Urinary bladder (tissue), 4 donors: Measurements from ENCODE around the gene G3BP2. TPM values are rescaled to one million over a fixed set of nuclear protein-coding genes. Genes with fewer than 3 reads are reported as not detected.
"Not testable (repeated sequence)": the region's sequence is repeated elsewhere in the genome, so short reads cannot be mapped to it uniquely, and the experiment has no call there.

ENCODE experiments used
- DNase-seq: peaks from one replicate; pipeline ENCODE4 v3.0.0-alpha.2; 2015; ENCODE audit errors: extremely low spot score
- H3K27ac ChIP-seq: one replicate; pipeline ENCODE4 v1.5.1; 2013; ENCODE audit warnings: low read depth, mild to moderate bottlenecking, moderate library complexity
- H3K36me3 ChIP-seq: one replicate; pipeline ENCODE4 v1.6.1; 2013; ENCODE audit warnings: mild to moderate bottlenecking, moderate library complexity; ENCODE audit not compliant: insufficient read depth
- H3K4me1 ChIP-seq: one replicate; pipeline ENCODE4 v1.6.1; 2013; ENCODE audit warnings: mild to moderate bottlenecking, moderate library complexity; ENCODE audit not compliant: insufficient read depth
- H3K4me3 ChIP-seq: one replicate; pipeline ENCODE4 v1.5.1; 2013; ENCODE audit warnings: low read depth, low read length
- WGBS: extraction: QIAGEN DNeasy Blood & Tissue Kit; methylation state at CpG from one replicate; pipeline ENCODE4 v1.1.7; 2013; 5-methylcytosine and 5-hydroxymethylcytosine counted together
- polyA plus RNA-seq: library from polyadenylated mRNA; stranded (reverse); fragments of 200-250 nt; gene quantifications from one replicate; pipeline ENCODE4 v1.2.3, GENCODE V29; 2013
- total RNA-seq: library from RNA; depleted of rRNA; stranded (reverse); fragments of >200 nt; gene quantifications from one replicate; pipeline ENCODE4 v1.2.3, GENCODE V29; 2014
- donor health status: healthy with polysubstance abuse.
- donor health status: healthy.

The G3BP2 gene
- total RNA-seq = 145 TPM
- polyA plus RNA-seq = 76.8 TPM

- DNase-seq = peak; percentile 98
- no peaks in the 10 kb centered on the region for H3K36me3 ChIP-seq
- H3K27ac ChIP-seq = peak within 1 kb of the TSS; percentile 90
- peak within 1 kb of the TSS; percentile 71 for H3K4me3 ChIP-seq
- WGBS = under 1% methylated on average over 83 of the region's 83 CpGs
- H3K4me1 ChIP-seq = no peaks in the 10 kb centered on the region
Observed at GRCh38 chr4:75673027-75673958, at the start of gene G3BP2. Gene G3BP2, minus strand, starts transcription at chr4:75673411. Its CDS starts 11,386 bp downstream, at chr4:75662025.

GRCh38 chr4:75722417-75722816 is 49.2 kb upstream of the G3BP2 start:
- no peak overlapping the region for H3K4me3 ChIP-seq
- H3K27ac ChIP-seq = no peak overlapping the region
- DNase-seq = no peak
- peaks cover 4% of the 10 kb centered on the region for H3K4me1 ChIP-seq
- no peaks in the 10 kb centered on the region for H3K36me3 ChIP-seq
- WGBS = 49% methylated on average over 3 of the region's 3 CpGs

- no peak overlapping the region for H3K27ac ChIP-seq
- H3K4me3 ChIP-seq = no peak overlapping the region
- no peaks in the 10 kb centered on the region for H3K36me3 ChIP-seq
- 92% methylated on average over 2 of the region's 2 CpGs for WGBS
- H3K4me1 ChIP-seq = no peaks in the 10 kb centered on the region
- DNase-seq = no peak
Observed at GRCh38 chr4:75718529-75718928, 45.3 kb upstream of the G3BP2 start.

- Histone ChIP-seq H3K27ac (no peak overlapping the region), H3K4me1 (no peaks in the 10 kb centered on the region), H3K4me3 (no peak overlapping the region), H3K36me3 (no peaks in the 10 kb centered on the region)
- 97% methylated on average over 1 of the region's 1 CpG for WGBS
- no peak for DNase-seq
Observed at GRCh38 chr4:75717408-75717807, 44.2 kb upstream of the G3BP2 start.

GRCh38 chr4:75716054-75716453 is 42.8 kb upstream of the G3BP2 start:
- not testable (repeated sequence) for H3K36me3 ChIP-seq, H3K4me3 ChIP-seq, DNase-seq, H3K4me1 ChIP-seq, H3K27ac ChIP-seq
- 62% methylated on average over 3 of the region's 3 CpGs for WGBS

- no peak overlapping the region for H3K4me3 ChIP-seq
- no peak overlapping the region for H3K27ac ChIP-seq
- H3K36me3 ChIP-seq = no peaks in the 10 kb centered on the region
- 42% methylated on average over 4 of the region's 4 CpGs for WGBS
- DNase-seq = no peak
- no peaks in the 10 kb centered on the region for H3K4me1 ChIP-seq
Observed at GRCh38 chr4:75715105-75715799, 42.0 kb upstream of the G3BP2 start.

GRCh38 chr4:75714704-75715103 is 41.5 kb upstream of the G3BP2 start:
- H3K4me3 ChIP-seq = no peak overlapping the region
- no peaks in the 10 kb centered on the region for H3K36me3 ChIP-seq
- 54% methylated on average over 1 of the region's 1 CpG for WGBS
- no peak overlapping the region for H3K27ac ChIP-seq
- no peak for DNase-seq
- no peaks in the 10 kb centered on the region for H3K4me1 ChIP-seq

GRCh38 chr4:75714011-75714410 is 40.8 kb upstream of the G3BP2 start:
- Histone ChIP-seq H3K4me1 (no peaks in the 10 kb centered on the region), H3K36me3 (no peaks in the 10 kb centered on the region), H3K27ac (no peak overlapping the region), H3K4me3 (no peak overlapping the region)
- WGBS = 96% methylated on average over 4 of the region's 4 CpGs
- no peak for DNase-seq

- no peaks in the 10 kb centered on the region for H3K36me3 ChIP-seq
- 76% methylated on average over 4 of the region's 4 CpGs for WGBS
- DNase-seq = no peak
- H3K4me3 ChIP-seq = no peak overlapping the region
- H3K4me1 ChIP-seq = no peaks in the 10 kb centered on the region
- no peak overlapping the region for H3K27ac ChIP-seq
Observed at GRCh38 chr4:75710246-75710645, 37.0 kb upstream of the G3BP2 start.

GRCh38 chr4:75708218-75708691 is 35.0 kb upstream of the G3BP2 start:
- H3K4me3 ChIP-seq = no peak overlapping the region
- H3K27ac ChIP-seq = no peak overlapping the region
- 90% methylated on average over 3 of the region's 3 CpGs for WGBS
- no peak for DNase-seq
- no peaks in the 10 kb centered on the region for H3K4me1 ChIP-seq
- no peaks in the 10 kb centered on the region for H3K36me3 ChIP-seq

- 95% methylated on average over 6 of the region's 6 CpGs for WGBS
- no peak for DNase-seq
- Histone ChIP-seq H3K4me3 (no peak overlapping the region), H3K27ac (no peak overlapping the region), H3K4me1 (no peaks in the 10 kb centered on the region), H3K36me3 (no peaks in the 10 kb centered on the region)
Observed at GRCh38 chr4:75705198-75705977, 32.2 kb upstream of the G3BP2 start.

GRCh38 chr4:75702919-75703411 is 29.8 kb upstream of the G3BP2 start:
- DNase-seq = no peak
- H3K27ac ChIP-seq = no peak overlapping the region
- H3K4me3 ChIP-seq = no peak overlapping the region
- no peaks in the 10 kb centered on the region for H3K4me1 ChIP-seq
- no peaks in the 10 kb centered on the region for H3K36me3 ChIP-seq
- 47% methylated on average over 4 of the region's 4 CpGs for WGBS

- no peak overlapping the region for H3K27ac ChIP-seq
- H3K4me3 ChIP-seq = no peak overlapping the region
- 0% methylated on average over 1 of the region's 1 CpG for WGBS
- H3K4me1 ChIP-seq = no peaks in the 10 kb centered on the region
- DNase-seq = no peak
- H3K36me3 ChIP-seq = no peaks in the 10 kb centered on the region
Observed at GRCh38 chr4:75699299-75699698, 26.1 kb upstream of the G3BP2 start.
